Activated gamma-delta T cell (primary cell): ENCODE measurements around the gene RAB18.
"Not testable (repeated sequence)": the region's sequence is repeated elsewhere in the genome, so short reads cannot be mapped to it uniquely, and the experiment has no call there.

Experiments used
- DNase-seq: peaks from one replicate; lab custom pipeline; 2025; lab: John Stamatoyannopoulos, UW
- total RNA-seq, 2 donors: gene quantifications; one replicate each; lab custom pipeline; 2026; lab: John Stamatoyannopoulos, UW

RAB18 gene
- 108 to 110 reads per million in 2 donors for total RNA-seq

DNA sequence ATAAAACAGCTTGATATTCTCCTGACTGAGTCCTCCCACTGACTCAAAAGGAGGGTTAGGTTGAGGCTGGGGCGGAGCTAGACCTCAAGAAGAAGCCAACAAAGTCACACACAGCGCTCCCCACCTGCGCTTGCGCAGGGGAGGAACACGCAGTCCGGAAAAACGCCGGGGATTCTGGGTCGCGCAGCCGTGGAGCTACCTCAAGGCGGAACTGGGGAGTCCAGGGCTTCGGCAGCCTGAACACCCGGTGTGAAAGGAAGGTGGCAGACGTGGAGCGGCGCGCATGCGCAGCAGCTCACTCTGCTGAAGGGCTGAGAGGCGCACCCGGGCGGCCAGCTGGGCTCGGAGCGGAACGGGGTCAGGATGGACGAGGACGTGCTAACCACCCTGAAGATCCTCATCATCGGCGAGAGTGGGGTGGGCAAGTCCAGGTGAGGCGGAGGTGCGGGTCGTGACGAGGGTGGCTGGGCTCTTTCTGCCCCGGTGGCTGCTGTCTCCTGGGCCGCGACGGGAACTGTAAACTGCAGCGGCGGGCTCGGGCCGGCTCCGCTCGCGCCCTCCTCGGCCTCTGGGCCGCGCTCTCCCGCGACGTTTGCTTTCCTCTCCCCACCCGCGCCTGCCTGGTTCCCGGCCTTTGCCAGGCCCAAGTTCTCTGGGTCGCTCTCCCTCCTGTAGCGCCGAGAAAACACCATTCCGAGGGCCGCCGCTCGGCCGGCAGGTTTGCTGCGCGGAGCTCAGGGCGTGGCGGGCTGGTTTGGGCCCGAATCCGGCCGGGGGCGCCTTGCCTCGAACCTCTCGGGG is at the start of gene RAB18:
RAB18 (plus strand) TSS at position 298 of the 801 bp plus-strand sequence; CDS start at position 364, 66 bp downstream.
- peak; percentile 98 for DNase-seq

- DNase-seq: no peak
These were observed 49.3 kb upstream of the RAB18 start for GRCh38 chr10:27454837-27455236.

DNA sequence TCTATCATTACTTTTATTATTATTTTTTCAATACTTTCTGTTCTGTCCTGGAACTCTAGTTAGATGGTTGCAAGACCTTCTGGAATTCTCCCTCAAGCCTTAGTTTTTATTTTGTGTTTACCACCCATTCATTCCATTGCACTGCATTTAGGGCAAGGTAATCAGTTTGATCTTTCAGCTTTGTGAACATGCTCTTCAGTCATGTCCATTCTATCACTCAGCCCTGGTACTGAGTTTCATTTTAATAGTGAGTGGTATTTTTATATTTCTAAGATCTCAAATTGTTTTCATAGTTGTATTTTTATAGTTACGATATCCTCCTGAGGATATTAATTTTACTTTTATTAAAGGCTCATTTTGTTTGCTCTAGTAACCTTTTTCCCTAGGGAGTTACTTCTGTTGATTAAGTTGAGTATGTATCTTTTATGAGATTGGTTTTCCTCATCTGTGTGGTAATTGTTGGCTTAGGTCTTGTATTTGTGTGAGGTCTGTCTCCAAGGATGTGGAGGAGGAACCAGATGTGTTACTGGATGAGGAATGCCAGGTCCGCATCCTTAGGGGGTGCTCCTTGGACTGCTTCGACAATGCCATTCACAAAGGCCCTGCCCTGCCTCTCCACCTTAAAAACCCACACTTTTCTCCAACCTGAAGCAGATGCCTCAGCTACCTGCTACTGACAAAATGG is 46.7 kb upstream of the RAB18 start:
- DNase-seq: no peak

GRCh38 chr10:27457966-27458365 is 46.1 kb upstream of the RAB18 start:
- DNase-seq: no peak

DNA sequence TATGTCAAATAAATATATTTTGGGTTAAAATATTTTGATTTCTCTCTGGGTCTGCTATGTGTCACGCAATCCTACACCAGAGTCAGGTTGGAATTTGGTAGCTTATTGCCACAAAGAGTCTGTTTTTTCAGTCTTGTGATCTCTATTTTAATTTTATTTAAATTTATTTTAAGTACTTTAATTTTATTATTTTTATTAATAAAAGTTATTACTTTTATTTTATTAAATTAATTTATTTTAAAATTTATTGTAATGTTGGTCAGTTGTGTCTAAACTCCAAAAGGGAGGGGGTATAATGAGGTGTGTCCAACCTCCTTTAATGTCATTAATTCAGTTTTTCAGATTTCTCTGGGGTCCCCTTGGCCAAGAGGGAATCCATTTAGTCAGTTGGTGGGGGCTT is 42.8 kb upstream of the RAB18 start:
- no peak for DNase-seq

GRCh38 chr10:27463961-27464360 is 40.1 kb upstream of the RAB18 start:
- no peak for DNase-seq

DNA sequence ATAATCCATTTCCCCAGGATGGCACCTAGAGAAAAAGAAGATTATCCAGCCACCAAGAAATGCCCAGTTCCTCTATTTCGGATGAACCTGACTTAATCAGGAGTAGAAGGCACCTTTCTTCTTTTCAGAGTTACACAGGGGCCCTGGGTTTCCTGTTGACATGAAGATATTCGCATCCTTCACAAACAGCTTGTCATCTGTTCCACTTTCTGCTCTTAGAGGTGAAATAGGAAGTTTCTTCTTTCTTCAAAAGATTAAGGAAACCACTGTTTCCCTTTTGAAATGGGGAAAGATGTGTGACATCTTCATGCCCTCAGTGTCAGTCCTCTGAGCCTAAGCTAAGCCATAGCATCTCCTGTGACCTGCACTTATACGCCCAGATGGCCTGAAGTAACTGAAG is 39.1 kb upstream of the RAB18 start:
- no peak for DNase-seq

DNA sequence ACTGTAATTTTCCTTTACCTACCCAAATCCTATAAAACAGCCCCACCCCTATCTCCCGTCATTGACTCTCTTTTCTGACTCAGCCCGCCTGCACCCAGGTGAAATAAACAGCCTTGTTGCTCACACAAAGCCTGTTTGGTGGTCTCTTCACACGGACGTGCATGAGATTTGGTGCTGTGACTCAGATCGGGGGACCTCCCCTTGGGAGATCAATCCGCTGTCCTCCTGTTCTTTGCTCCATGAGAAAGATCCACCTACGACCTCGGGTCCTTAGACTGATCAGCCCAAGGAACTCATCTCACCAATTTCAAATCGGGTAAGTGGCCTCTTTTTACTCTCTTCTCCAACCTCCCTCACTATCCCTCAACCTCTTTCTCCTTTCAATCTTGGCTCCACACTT is 38.5 kb upstream of the RAB18 start:
- not testable (repeated sequence) for DNase-seq

DNA sequence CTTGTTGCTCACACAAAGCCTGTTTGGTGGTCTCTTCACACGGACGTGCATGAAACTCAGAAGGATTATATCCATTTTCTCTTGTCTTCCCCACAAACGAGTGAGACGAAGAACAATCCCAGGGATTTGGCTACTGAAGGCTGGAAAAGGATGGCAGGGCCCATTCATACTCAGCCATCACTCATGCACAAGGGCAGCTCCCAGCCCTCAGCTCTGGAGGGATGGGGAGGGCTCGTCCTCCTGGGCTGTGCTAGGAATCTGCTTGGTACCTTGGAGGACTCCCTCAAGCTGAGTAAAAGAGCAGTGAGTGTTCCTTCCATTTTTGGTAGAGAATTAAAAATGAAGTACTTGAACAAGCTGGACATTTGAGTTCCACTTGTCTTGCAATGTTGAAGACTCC is 33.2 kb upstream of the RAB18 start:
- DNase-seq: no peak

- no peak for DNase-seq
These were observed 29.4 kb upstream of the RAB18 start for GRCh38 chr10:27474741-27475140.

DNA sequence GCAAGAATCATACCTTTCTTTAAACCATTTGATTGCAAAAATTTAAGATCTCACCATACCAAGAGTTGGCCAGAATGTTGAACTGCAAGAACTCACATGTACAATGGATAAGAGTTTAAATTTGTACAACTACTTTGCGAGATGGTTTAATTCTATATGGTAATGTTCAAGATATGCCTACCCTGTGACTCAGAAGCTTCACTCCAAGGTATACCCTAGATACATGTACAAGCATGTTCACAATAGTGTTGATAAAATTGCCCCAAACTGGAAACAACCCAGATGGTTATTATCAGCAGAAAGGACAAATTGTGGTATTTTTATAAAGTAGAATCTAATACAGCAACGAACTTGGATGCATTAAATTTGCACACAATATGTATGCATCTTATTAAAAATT is 25.1 kb upstream of the RAB18 start:
- DNase-seq: no peak

GRCh38 chr10:27481486-27481885 is 22.6 kb upstream of the RAB18 start:
- no peak for DNase-seq

DNA sequence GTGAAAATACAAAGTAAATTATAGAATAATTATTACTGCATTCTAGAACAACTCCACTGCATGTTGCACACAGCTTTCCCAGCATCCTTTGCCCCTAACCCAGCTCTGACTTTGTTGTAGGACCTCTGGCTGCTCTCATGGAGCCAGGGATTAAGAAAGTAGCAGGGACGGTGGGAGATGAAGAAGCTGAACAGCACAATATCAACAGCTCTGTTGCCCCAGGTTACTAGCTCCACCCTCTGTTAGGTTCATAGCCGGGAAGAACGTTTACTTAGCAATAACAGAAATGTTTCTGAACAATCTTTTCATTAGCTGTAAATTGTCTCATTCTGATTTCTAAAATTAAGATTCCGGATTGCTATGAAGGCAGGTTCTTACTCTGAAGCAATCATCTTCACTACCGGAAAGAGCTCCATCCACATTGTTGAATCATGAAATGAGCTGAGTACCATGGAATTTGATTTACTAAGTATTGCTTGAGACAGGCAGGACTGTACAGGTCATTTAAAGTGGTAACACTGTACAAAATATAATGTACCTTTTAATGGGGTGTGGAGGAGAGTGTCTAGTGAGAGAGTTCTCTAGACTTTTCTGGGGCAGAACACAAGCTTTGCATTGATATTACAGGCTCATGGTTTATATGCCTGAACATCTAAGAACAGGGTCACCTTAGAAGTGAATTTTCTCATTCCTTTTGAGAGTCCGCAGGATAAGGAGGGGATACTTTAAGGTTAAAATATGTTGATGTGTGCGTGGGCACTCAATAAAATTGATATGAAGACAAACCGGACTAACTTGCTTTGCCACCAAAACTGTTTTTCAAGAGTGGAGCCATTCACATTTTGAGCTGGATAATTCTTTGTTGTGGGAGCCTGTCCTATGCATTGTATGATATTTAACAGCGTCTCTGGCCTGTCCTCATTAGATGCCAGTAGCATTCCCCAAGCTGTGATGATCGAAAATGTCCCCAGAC is 20.8 kb upstream of the RAB18 start:
- DNase-seq: no peak

DNA sequence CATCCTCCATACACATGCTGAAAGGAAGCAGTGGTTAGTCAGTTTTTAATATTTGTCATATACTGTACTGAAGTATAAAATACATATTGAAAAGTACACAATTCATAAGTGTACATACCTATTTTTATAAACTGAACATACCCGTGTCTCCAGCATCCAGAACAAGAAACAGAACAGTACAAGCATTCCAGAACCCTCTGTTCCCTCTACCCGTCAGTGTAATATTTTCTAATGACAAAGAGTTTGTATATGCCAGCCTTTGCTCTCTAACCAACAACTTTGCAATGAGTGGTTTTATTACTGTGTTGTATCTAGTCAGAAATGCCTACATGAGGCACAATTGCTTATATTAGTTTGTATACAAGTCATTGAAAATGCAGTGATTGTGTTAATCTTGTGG is 18.7 kb upstream of the RAB18 start:
- DNase-seq: no peak

- DNase-seq: no peak
These were observed 18.1 kb upstream of the RAB18 start for GRCh38 chr10:27485986-27486385.

- DNase-seq: no peak
These were observed 13.3 kb upstream of the RAB18 start for GRCh38 chr10:27490807-27491206.

DNA sequence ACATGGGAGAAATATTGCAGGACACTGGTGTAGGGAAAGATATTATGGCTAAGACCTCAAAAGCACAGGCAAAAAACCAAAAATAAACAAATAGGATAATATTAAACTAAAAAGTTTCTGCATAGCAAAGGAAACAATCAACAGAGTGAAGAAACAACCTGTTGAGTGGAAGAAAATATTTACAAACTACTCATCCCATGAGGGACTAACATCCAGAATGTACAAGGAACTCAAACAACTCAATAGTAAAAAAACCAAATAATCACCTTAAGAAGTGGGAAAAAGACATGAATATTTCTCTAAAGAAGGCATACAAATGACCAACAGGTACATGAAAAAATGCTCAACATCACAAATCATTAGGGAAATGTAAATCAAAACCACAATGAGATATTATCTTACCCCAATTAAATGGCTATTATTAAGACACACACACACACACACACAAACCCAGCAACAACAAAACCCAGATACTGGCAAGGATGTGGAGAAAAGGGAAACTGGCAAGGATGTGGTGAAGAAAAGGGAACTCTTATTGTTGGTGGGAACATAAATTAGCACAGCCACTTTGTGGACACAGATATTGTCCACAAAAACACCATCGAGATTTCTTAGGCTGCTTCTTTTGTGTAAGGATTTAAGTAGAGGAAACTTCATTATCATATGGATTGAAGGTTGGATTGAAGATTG is 9.8 kb upstream of the RAB18 start:
- DNase-seq: no peak

- no peak for DNase-seq
These were observed 8.0 kb upstream of the RAB18 start for GRCh38 chr10:27496137-27496536.

DNA sequence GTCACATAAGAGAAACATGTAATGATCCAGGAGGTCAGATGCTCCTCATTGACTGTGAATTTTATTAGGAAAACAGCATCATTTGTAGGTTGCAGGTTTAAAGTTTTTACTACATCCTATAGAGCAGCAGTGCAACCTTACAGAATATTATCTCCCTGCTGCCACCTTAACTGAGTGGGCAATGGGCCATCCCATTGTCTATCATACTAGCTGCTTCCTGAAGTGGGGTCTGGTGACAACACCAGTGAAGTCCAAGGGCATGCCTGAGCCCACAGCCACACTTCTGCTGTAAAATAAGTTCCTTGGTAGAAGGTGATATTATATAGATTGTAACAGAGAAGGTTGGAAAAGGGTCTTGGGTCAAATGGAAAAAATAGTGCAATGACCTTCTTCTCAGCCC is 4.0 kb upstream of the RAB18 start:
- no peak for DNase-seq

DNA sequence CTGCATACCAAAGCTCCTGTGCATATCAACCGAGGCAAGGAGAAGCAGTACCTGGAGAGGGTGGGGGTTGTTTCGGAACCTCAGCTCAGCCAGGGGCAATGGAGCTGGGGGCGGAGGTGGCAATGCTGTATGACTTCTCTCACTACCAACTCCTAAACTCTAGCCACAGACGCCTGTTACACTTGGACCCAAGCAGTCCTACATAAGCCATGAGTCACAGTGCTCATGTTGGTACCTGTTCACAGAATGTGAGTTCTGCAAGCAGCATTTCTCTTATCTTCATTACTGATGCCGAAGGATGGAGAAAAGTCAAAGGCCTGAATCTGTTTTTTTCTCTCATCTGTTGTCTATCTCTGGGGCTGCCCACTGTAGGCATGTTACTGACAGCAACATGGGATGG is 3.2 kb upstream of the RAB18 start:
- no peak for DNase-seq

- DNase-seq: no peak
These were observed 552 bp upstream of the RAB18 start for GRCh38 chr10:27503498-27504006.
